ENCODE measurements around the gene SHC4. TPM values are rescaled to one million over a fixed set of nuclear protein-coding genes. Genes with fewer than 3 reads are reported as not detected.

SHC4 gene
- total RNA-seq, 4 donors from 2014 or later, result 0.63 to 4.7 (median 1.6) TPM

DNA sequence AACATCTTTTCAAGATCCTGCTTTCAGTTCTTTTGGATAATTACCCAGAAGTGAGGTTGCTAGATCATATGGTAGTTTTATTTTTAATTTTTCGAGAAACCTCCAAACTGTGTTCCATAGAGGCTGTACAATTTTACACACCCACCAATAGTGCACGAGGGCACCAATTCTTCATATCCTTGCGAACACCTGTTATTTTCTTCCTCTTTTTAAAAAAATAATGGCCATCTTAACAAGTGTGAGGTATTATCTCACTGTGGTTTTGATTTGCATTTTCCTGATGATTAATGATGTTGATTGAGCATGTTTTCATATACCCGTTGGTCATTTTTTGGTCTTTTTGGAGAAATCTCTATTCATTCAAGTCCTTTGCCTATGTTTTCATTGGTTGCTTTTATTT is 135.2 kb downstream of the SHC4 start:
- intact Hi-C loops (cut with DNase I; ENCODE audit: low total_unique reads), result no loop called here
- WGBS, 2 donors, result 74% methylated on average over 4 of the region's 4 CpGs
- no peak for DNase-seq (ENCODE audit: low spot score in 2 of 2)
- TF ChIP-seq CTCF (IDR thresholded peaks at IDR 0.05), result no peak
- TF ChIP-seq POLR2A (IDR thresholded peaks at IDR 0.05), result no peak
- no peak overlapping the region for H3K4me3 ChIP-seq (ENCODE audit: low read depth, poor library complexity, severe bottlenecking)

GRCh38 chr15:48825075-48825474 is 138.6 kb downstream of the SHC4 start:
- H3K4me3 ChIP-seq (ENCODE audit: low read depth, poor library complexity, severe bottlenecking), result no peak overlapping the region
- DNase-seq (ENCODE audit: low spot score in 2 of 2), result no peak
- TF ChIP-seq CTCF (IDR thresholded peaks at IDR 0.05) (no peak), POLR2A (IDR thresholded peaks at IDR 0.05) (no peak)
- 85 to 87% methylated on average over 1 of the region's 1 CpG for WGBS, 2 donors
- intact Hi-C loops (cut with DNase I; ENCODE audit: low total_unique reads), result no loop called here

- TF ChIP-seq POLR2A (IDR thresholded peaks at IDR 0.05) (no peak), CTCF (IDR thresholded peaks at IDR 0.05) (no peak)
- intact Hi-C loops (cut with DNase I; ENCODE audit: low total_unique reads), result no loop called here
- WGBS, 2 donors, result 49 to 69% methylated on average over 1 of the region's 1 CpG
- DNase-seq (ENCODE audit: low spot score in 2 of 2), result no peak
- no peak overlapping the region for H3K4me3 ChIP-seq (ENCODE audit: low read depth, poor library complexity, severe bottlenecking)
Measured at GRCh38 chr15:48823706-48824105, 140.0 kb downstream of the SHC4 start.

DNA sequence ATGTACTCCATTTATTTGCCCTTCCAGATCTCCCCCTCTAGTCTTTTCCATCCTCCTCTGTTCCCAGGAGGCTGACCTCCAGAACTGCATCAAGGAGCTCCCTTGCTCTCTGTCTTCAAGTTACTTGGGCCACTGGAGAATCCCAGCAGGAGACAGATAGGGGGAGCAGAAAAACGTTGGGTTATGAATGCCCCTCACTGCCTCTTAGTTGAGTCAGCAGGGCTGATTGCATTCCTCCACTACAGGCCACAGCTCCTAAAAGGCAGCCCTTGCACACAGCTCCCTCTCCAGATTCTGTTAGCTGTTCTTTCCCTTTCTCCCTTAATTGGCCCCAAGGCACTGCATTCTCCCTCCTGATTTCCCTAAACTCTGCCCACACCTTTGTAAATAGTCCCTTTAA is 140.5 kb downstream of the SHC4 start:
- H3K4me3 ChIP-seq (ENCODE audit: low read depth, poor library complexity, severe bottlenecking), result no peak overlapping the region
- intact Hi-C loops (cut with DNase I; ENCODE audit: low total_unique reads), result no loop called here
- WGBS, 2 donors, result 11 to 18% methylated on average over 1 of the region's 1 CpG
- TF ChIP-seq POLR2A (IDR thresholded peaks at IDR 0.05) (no peak), CTCF (IDR thresholded peaks at IDR 0.05) (no peak)
- DNase-seq (ENCODE audit: low spot score in 2 of 2), result no peak

GRCh38 chr15:48814286-48814685 is 149.4 kb downstream of the SHC4 start:
- WGBS, 2 donors, result 75 to 87% methylated on average over 2 of the region's 2 CpGs
- H3K4me3 ChIP-seq (ENCODE audit: low read depth, poor library complexity, severe bottlenecking), result no peak overlapping the region
- no peak for DNase-seq (ENCODE audit: low spot score in 2 of 2)

More at GRCh38 chr15:48814286-48814685, 149.4 kb downstream of the SHC4 start:
- no peak for TF ChIP-seq POLR2A (IDR thresholded peaks at IDR 0.05)
- no peak for TF ChIP-seq CTCF (IDR thresholded peaks at IDR 0.05)
- intact Hi-C loops (cut with DNase I; ENCODE audit: low total_unique reads), result no loop called here

Data from lower leg skin (tissue), 4 donors.